K562 (cell line): Measurements from ENCODE around the gene HAPSTR1. TPM values are rescaled to one million over a fixed set of nuclear protein-coding genes. Genes with fewer than 3 reads are reported as not detected.
A peak's percentile ranks its signal among the peaks of the same experiment; 100 is the strongest.

Source experiments
- ARHGAP35 ChIP-seq: fragments of 450-650 bp; IDR thresholded peaks from 2 replicates; pipeline ENCODE4 v1.6.1; 2018; ENCODE audit not compliant: partially characterized antibody
- ATF3 ChIP-seq, 2 experiments: fragments of 450-650 bp in 1 of 2; sonication (generic) in 1 of 2; formaldehyde crosslinking in 1 of 2; IDR thresholded peaks in 1 of 2; conservative IDR thresholded peaks in 1 of 2; 2 replicates each; pipeline versions ENCODE4 v1.6.1 to v1.8.1; 2016 to 2023; ENCODE audit warnings: mild to moderate bottlenecking in 2 of 2, moderate library complexity in 2 of 2, inconsistent platforms in 1 of 2, missing genetic modification reagents in 1 of 2
- BRCA1 ChIP-seq, 2 experiments: fragments of 450-650 bp in 1 of 2; sonication (generic) in 1 of 2; formaldehyde crosslinking in 1 of 2; IDR thresholded peaks; 2 replicates each; pipeline versions ENCODE4 v1.5.0 to v1.6.1; 2017 to 2020; ENCODE audit warnings: mild to moderate bottlenecking in 1 of 2, missing genetic modification reagents in 1 of 2
- CBX1 ChIP-seq: sonication (generic); IDR thresholded peaks from 2 replicates; pipeline ENCODE4 v1.6.1; 2016; ENCODE audit warnings: antibody characterized with exemption, low read depth, mild to moderate bottlenecking
- CREBBP ChIP-seq: IDR thresholded peaks from one replicate; pipeline ENCODE4 v1.6.1; 2012; ENCODE audit warnings: low read depth, mild to moderate bottlenecking, control low read depth, inconsistent platforms, low read length
- HSF4 ChIP-seq: fragments of 250-450 bp; sonication (Bioruptor Pico); IDR thresholded peaks from 2 replicates; pipeline ENCODE4 v2.1.2; 2022; ENCODE audit warnings: mild to moderate bottlenecking, moderate library complexity, borderline replicate concordance
- IFI16 ChIP-seq: fragments of 250-450 bp; sonication (Bioruptor Pico); IDR thresholded peaks from 2 replicates; pipeline ENCODE4 v2.1.2; 2022; ENCODE audit warnings: mild to moderate bottlenecking, inconsistent platforms
- LARP7 ChIP-seq: fragments of 450-650 bp; IDR thresholded peaks from 2 replicates; pipeline ENCODE4 v1.6.1; 2016
- MCM7 ChIP-seq, 2 experiments: fragments of 450-650 bp; IDR thresholded peaks; 2 replicates each; pipeline ENCODE4 v1.6.1; 2016 to 2018
- NR4A1 ChIP-seq, 2 experiments: fragments of 250-450 bp in 1 of 2; fragments of 450-650 bp in 1 of 2; sonication (Bioruptor Pico) in 1 of 2; IDR thresholded peaks; 2 replicates each; pipeline versions ENCODE4 v1.4.0 to v1.6.1; 2016 to 2020; ENCODE audit warnings: mild to moderate bottlenecking in 2 of 2, missing compliant biosample characterization in 1 of 2, missing genetic modification characterization in 1 of 2, moderate library complexity in 1 of 2
- PKNOX1 ChIP-seq: fragments of 450-650 bp; IDR thresholded peaks from 2 replicates; pipeline ENCODE4 v1.6.1; 2016
- RBM14 ChIP-seq: fragments of 200-400 bp; formaldehyde crosslinking; IDR thresholded peaks from 2 replicates; pipeline ENCODE4 v1.6.1; 2018; ENCODE audit warnings: low read depth, mild to moderate bottlenecking, low read length, moderate library complexity, borderline replicate concordance; ENCODE audit not compliant: insufficient read depth
- RBM15 ChIP-seq: fragments of 200-400 bp; formaldehyde crosslinking; IDR thresholded peaks from 2 replicates; pipeline ENCODE4 v1.6.1; 2018; ENCODE audit warnings: mild to moderate bottlenecking, low read length, moderate library complexity; ENCODE audit not compliant: insufficient read depth
- SIN3A ChIP-seq, 2 experiments: fragments of 150-350 bp in 1 of 2; IDR thresholded peaks; 2 replicates each; pipeline ENCODE4 v1.6.1; 2011 to 2016; ENCODE audit warnings: borderline replicate concordance in 2 of 2, low read depth in 2 of 2, low read length in 2 of 2, mild to moderate bottlenecking in 2 of 2, moderate library complexity in 2 of 2; ENCODE audit not compliant: control insufficient read depth in 1 of 2
- SIN3B ChIP-seq: fragments of 450-650 bp; IDR thresholded peaks from 2 replicates; pipeline ENCODE4 v1.6.1; 2017; ENCODE audit warnings: low read depth, mild to moderate bottlenecking, moderate library complexity
- SMARCA4 ChIP-seq: fragments of 450-650 bp; IDR thresholded peaks from 2 replicates; pipeline ENCODE4 v1.6.1; 2016
- STAT6 ChIP-seq: sonication (generic); formaldehyde crosslinking; IDR thresholded peaks from 2 replicates; pipeline ENCODE4 v1.8.1; 2023; ENCODE audit warnings: mild to moderate bottlenecking, missing genetic modification reagents
- YY1 ChIP-seq, 3 experiments: IDR thresholded peaks; 2 replicates each; pipeline ENCODE4 v1.6.1; 2011; ENCODE audit warnings: low read length in 2 of 3, mild to moderate bottlenecking in 2 of 3, moderate library complexity in 2 of 3, borderline replicate concordance in 1 of 3, control low read depth in 1 of 3, low read depth in 1 of 3; ENCODE audit not compliant: insufficient read depth in 3 of 3, insufficient replicate concordance in 2 of 3, control insufficient read depth in 1 of 3, insufficient read length in 1 of 3; ENCODE audit errors: extremely low read depth in 1 of 3
- ZBTB1 ChIP-seq: sonication (generic); formaldehyde crosslinking; IDR thresholded peaks from 2 replicates; pipeline ENCODE4 v1.8.1; 2023; ENCODE audit warnings: missing genetic modification reagents, low read depth, mild to moderate bottlenecking, borderline replicate concordance
- ZNF124 ChIP-seq: sonication (generic); formaldehyde crosslinking; IDR thresholded peaks from 2 replicates; pipeline ENCODE4 v1.8.1; 2022; ENCODE audit warnings: missing genetic modification reagents
- ZNF133 ChIP-seq: fragments of 250-450 bp; sonication (Bioruptor Pico); IDR thresholded peaks from 2 replicates; pipeline ENCODE4 v1.4.0; 2020; ENCODE audit warnings: mild to moderate bottlenecking
- ZNF197 ChIP-seq: fragments of 200-800 bp; sonication (Bioruptor generic); IDR thresholded peaks from 2 replicates; pipeline ENCODE4 v1.6.1; 2016; ENCODE audit warnings: low read depth, missing genetic modification characterization, missing compliant biosample characterization
- ZNF232 ChIP-seq: sonication (generic); formaldehyde crosslinking; IDR thresholded peaks from 2 replicates; pipeline ENCODE4 v1.8.0; 2022; ENCODE audit warnings: mild to moderate bottlenecking, missing genetic modification reagents
- ZSCAN32 ChIP-seq: fragments of 450-650 bp; formaldehyde crosslinking; IDR thresholded peaks from 2 replicates; pipeline ENCODE4 v1.4.0; 2020; ENCODE audit warnings: mild to moderate bottlenecking, moderate library complexity
- polyA plus RNA-seq, 8 experiments: library from polyadenylated mRNA; depleted of rRNA in 4 of 8; stranded (reverse) in 5 of 8; unstranded in 3 of 8; fragments of >200 nt; fragmentation: Nextera tagmentation in 2 of 8; fragmentation: Illumina TruSeq in 1 of 8; extraction: Ambion mirVana in 2 of 8; extraction: Trizol in 1 of 8; gene quantifications; 2 replicates each; pipeline versions ENCODE4 v1.2.1 to v1.2.3, GENCODE V29; 2011 to 2014; ENCODE audit warnings: inconsistent platforms in 1 of 8, missing spikeins in 1 of 8
- total RNA-seq, 7 experiments: library from RNA; depleted of rRNA in 6 of 7; stranded (reverse); fragments of >200 nt in 6 of 7; fragmentation: Illumina TruSeq in 2 of 7; extraction: Trizol in 2 of 7; gene quantifications; 2 replicates each; pipeline versions ENCODE4 v1.2.1 to v1.2.3, GENCODE V29; 2011 to 2021; ENCODE audit warnings: low replicate concordance in 1 of 7

The HAPSTR1 gene
- total and polyA plus RNA-seq, 9 of the 15 experiments (the other 6 are each of a cell fraction or from before 2014, with no cell fraction given): 10.8 to 67.9 (median 36.5) TPM

- TF ChIP-seq ZNF197 (CRISPR knock-in tag) (no peak), ZNF232 (CRISPR knock-in tag) (no peak), ZNF124 (CRISPR knock-in tag) (no peak), RBM14 (no peak), ATF3 (IDR thresholded peaks at IDR 0.05) (peak; percentile 100), ATF3 (CRISPR knock-in tag; conservative IDR thresholded peaks at IDR 0.05) (peak; percentile 98), PKNOX1 (no peak), ZNF133 (CRISPR knock-in tag) (no peak), ARHGAP35 (no peak), SIN3A (IDR thresholded peaks at IDR 0.05; ENCODE audit: borderline replicate concordance in 2 of 2, control insufficient read depth in 1 of 2, low read depth in 2 of 2, low read length in 2 of 2) (no peak), SIN3B (no peak), IFI16 (no peak), RBM15 (no peak), CREBBP (no peak), CBX1 (no peak), ZSCAN32 (CRISPR knock-in tag) (no peak), MCM7 (IDR thresholded peaks at IDR 0.05) (no peak), SMARCA4 (peak; percentile 97), HSF4 (CRISPR knock-in tag) (no peak), BRCA1 (IDR thresholded peaks at IDR 0.05) (no peak), BRCA1 (CRISPR knock-in tag; IDR thresholded peaks at IDR 0.05) (no peak), ZBTB1 (CRISPR knock-in tag) (no peak), LARP7 (no peak), NR4A1 (CRISPR knock-in tag; IDR thresholded peaks at IDR 0.05) (no peak), NR4A1 (tag; IDR thresholded peaks at IDR 0.05) (no peak), STAT6 (no peak), YY1 (IDR thresholded peaks at IDR 0.05; ENCODE audit: borderline replicate concordance in 1 of 3, control insufficient read depth in 1 of 3, extremely low read depth in 1 of 3, insufficient read depth in 3 of 3, insufficient read length in 1 of 3, insufficient replicate concordance in 2 of 3, low read depth in 1 of 3, low read length in 2 of 3) (no peak)
These were observed 43.6 kb upstream of the HAPSTR1 start (continued) for GRCh38 chr16:9047689-9048301.
